Neutrophil (primary cell): ENCODE data around the gene ERP27.

Experiments used
- H3K27ac ChIP-seq: fragments of 200-600 bp; sonication (generic); 2 replicates; pipeline ENCODE4 v1.5.1; 2016; ENCODE audit warnings: mild to moderate bottlenecking, moderate library complexity
- H3K27me3 ChIP-seq: fragments of 200-600 bp; sonication (generic); 2 replicates; pipeline ENCODE4 v1.6.0; 2016; ENCODE audit warnings: mild to moderate bottlenecking
- H3K36me3 ChIP-seq: fragments of 200-600 bp; sonication (generic); 2 replicates; pipeline ENCODE4 v1.5.1; 2017
- H3K4me1 ChIP-seq, 2 experiments: fragments of 200-600 bp in 1 of 2; sonication (generic) in 1 of 2; 1 replicate in 1 of 2; 2 replicates in 1 of 2; pipeline versions ENCODE4 v1.5.1 to v1.6.1; 2013 to 2016; ENCODE audit warnings: low read depth in 1 of 2, low read length in 1 of 2, mild to moderate bottlenecking in 1 of 2, moderate library complexity in 1 of 2; ENCODE audit not compliant: control insufficient read depth in 1 of 2, insufficient read depth in 1 of 2
- H3K4me3 ChIP-seq, 2 experiments: fragments of 200-600 bp in 1 of 2; sonication (generic) in 1 of 2; 1 replicate in 1 of 2; 2 replicates in 1 of 2; pipeline ENCODE4 v1.5.1; 2013 to 2016; ENCODE audit warnings: low read depth in 1 of 2, low read length in 1 of 2, mild to moderate bottlenecking in 1 of 2, moderate library complexity in 1 of 2
- H3K9me3 ChIP-seq: fragments of 200-600 bp; sonication (generic); 2 replicates; pipeline ENCODE4 v1.5.1; 2016
- TF ChIP-seq, protein P1 (sequence below): fragments of 200-600 bp; sonication (generic); IDR thresholded peaks from 2 replicates; pipeline ENCODE4 v1.5.1; 2016; ENCODE audit warnings: antibody characterized with exemption

ERP27 gene

DNA sequence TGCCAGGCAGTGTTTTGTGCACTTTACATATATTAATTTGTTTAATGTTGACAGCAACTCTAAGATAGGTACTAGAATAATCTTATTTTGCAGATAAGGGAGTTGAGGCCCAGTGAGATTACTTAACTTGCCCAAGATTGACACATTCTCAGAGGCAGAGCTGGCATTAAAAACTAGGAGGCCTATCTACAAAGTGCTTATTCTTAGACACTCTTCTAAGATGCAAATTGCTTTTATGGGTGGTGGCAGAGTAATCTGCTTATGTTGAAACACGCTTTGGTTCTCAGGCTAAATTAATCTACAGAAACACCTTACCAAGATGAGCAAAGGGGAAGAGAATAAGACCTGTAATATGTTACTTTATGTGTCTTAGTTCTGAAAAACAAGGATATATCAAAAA is 59.8 kb downstream of the ERP27 start:
- H3K27ac ChIP-seq: no peak overlapping the region
- no peak overlapping the region for H3K4me3 ChIP-seq
- TF ChIP-seq, protein P1, sequence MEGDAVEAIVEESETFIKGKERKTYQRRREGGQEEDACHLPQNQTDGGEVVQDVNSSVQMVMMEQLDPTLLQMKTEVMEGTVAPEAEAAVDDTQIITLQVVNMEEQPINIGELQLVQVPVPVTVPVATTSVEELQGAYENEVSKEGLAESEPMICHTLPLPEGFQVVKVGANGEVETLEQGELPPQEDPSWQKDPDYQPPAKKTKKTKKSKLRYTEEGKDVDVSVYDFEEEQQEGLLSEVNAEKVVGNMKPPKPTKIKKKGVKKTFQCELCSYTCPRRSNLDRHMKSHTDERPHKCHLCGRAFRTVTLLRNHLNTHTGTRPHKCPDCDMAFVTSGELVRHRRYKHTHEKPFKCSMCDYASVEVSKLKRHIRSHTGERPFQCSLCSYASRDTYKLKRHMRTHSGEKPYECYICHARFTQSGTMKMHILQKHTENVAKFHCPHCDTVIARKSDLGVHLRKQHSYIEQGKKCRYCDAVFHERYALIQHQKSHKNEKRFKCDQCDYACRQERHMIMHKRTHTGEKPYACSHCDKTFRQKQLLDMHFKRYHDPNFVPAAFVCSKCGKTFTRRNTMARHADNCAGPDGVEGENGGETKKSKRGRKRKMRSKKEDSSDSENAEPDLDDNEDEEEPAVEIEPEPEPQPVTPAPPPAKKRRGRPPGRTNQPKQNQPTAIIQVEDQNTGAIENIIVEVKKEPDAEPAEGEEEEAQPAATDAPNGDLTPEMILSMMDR: no peak

DNA sequence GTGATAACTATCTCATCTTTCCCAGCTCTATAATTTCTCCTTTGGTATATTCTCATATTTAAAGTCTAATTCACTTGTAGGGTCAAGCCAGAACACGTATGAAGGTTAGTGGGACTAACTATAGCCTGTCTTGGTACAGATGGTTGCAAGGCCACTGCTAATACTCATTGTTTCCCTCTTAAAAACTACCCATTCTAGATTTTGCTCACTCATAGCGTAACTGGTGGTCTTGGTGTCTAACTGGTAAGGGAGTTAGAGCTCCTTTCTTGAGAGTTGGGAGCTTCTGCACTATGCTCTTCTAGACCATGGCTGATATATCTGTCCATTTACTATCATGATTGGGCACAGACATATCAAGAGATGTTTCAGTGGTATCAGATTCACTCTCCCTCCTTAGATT is 61.5 kb downstream of the ERP27 start:
- Histone ChIP-seq H3K4me1 (no peaks in the 10 kb centered on the region), H3K36me3 (no peaks in the 10 kb centered on the region), H3K9me3 (no peaks in the 10 kb centered on the region), H3K4me3 (no peak overlapping the region), H3K27me3 (no peaks in the 10 kb centered on the region), H3K27ac (no peak overlapping the region)
- TF ChIP-seq, protein P1: no peak

More for the DNA sequence above, 59.8 kb downstream of the ERP27 start:
- Histone ChIP-seq H3K27me3 (no peaks in the 10 kb centered on the region), H3K36me3 (no peaks in the 10 kb centered on the region), H3K4me1 (no peaks in the 10 kb centered on the region), H3K9me3 (no peaks in the 10 kb centered on the region)

DNA sequence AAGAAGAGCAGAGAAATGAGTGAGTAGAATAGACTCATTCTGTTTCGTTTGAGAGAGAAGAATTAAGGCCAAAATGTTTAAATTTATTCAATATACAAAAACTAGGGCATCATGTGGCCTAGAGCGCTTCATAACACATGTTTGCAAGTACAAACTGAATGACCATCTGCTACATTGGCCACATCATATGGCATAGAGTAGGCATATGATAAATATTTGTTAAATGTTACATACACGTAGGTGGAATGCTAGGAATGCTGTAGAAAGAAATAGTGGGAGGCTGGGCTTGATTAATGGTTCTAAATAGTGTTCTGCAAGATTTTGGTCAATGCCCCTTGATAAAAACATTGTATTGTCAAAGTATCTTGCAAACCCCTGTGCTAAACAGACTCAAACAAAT is 63.5 kb downstream of the ERP27 start:
- Histone ChIP-seq H3K9me3 (no peaks in the 10 kb centered on the region), H3K36me3 (no peaks in the 10 kb centered on the region), H3K27ac (no peak overlapping the region), H3K4me3 (no peak overlapping the region), H3K27me3 (no peaks in the 10 kb centered on the region), H3K4me1 (no peaks in the 10 kb centered on the region)
- TF ChIP-seq, protein P1: no peak

DNA sequence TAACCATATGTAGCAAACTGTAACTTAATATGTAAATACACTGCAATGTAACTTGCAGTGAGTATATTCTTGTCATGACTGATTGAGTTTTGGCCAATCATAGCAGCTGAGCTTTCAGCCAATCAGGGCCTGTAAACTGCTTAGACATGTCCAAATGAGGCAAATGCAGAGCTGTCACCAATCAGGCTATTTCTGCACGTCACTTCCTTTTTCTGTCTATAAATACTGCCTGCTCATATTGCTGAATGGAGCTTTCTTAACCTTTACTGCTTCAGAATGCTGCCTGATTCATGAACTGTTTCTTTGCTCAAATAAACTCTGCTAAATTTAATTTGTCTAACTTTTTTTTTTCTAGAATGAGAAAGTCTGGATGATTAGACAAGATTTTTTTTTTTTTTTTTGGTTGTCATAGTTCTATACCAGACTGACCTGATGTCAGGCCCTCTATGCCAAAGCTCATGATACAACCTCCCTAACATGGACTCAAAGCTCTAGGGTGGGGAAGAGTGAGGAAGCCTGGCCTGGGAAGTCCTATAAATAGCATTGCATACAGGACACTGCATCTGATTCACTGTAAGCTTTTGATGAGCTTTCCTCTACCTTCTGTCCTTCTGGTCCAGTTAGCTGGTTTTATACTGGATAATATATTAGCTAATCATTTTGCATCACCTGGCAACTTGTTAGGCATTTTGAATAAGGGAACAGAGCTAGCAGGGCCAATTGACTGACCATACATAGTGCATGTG is 64.7 kb downstream of the ERP27 start:
- no peaks in the 10 kb centered on the region for H3K36me3 ChIP-seq
- H3K9me3 ChIP-seq: no peaks in the 10 kb centered on the region
- H3K4me3 ChIP-seq: no peak overlapping the region
- TF ChIP-seq, protein P1: no peak
- no peak overlapping the region for H3K27ac ChIP-seq
- H3K4me1 ChIP-seq: no peaks in the 10 kb centered on the region
- no peaks in the 10 kb centered on the region for H3K27me3 ChIP-seq

DNA sequence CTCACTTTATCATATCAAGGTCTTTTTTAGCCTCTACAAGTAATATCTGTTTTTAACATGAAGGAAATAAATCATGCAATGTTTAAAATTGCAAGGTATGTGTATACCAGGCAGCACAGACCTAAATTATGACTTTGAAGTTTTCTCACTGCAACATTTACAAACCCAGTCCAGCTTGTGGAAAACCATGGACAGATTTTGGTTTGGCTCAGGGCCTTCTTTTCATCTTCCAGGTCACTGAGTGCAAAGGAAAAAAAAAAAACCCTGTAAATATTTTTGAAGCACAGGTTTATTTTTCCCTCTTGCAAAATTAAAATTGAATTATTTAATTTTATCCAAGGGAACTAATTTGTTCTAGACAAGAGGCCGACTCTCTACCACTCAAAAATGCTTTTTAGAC is 66.5 kb downstream of the ERP27 start:
- Histone ChIP-seq H3K27me3 (no peaks in the 10 kb centered on the region), H3K27ac (no peak overlapping the region), H3K9me3 (no peaks in the 10 kb centered on the region), H3K4me1 (no peaks in the 10 kb centered on the region), H3K36me3 (no peaks in the 10 kb centered on the region), H3K4me3 (no peak overlapping the region)
- TF ChIP-seq, protein P1: no peak
